ENCODE results near the gene KBTBD7. TPM values are rescaled to one million over a fixed set of nuclear protein-coding genes. Genes with fewer than 3 reads are reported as not detected.

Gene KBTBD7
- total RNA-seq, 1 donor from 2014 or later: 21.5 TPM

Other genes with a start within 250 kb of the KBTBD7 start
- 72.2 TPM for gene ELF1, start 175.3 kb downstream of the KBTBD7 start, total RNA-seq
- gene WBP4, start 133.1 kb downstream of the KBTBD7 start, total RNA-seq: 19.0 TPM
- gene KBTBD6, start 61.8 kb downstream of the KBTBD7 start, total RNA-seq: 22.2 TPM
- 17.1 TPM for gene MTRF1, start 69.0 kb upstream of the KBTBD7 start, total RNA-seq
- gene NAA16, start 116.7 kb upstream of the KBTBD7 start, total RNA-seq: 36.3 TPM

Measured in tongue (tissue), 1 donor.